Suprapubic skin (tissue), 4 donors: ENCODE data around the gene UHRF2. TPM values are rescaled to one million over a fixed set of nuclear protein-coding genes. Genes with fewer than 3 reads are reported as not detected.

Source experiments
- DNase-seq, 2 donors: peaks; one replicate each; pipeline ENCODE4 v3.0.0-alpha.2; 2019; ENCODE audit warnings: low spot score in 2 of 2
- H3K27ac ChIP-seq: fragments of 200-600 bp; sonication (generic); one replicate; pipeline ENCODE4 v1.5.1; 2019
- H3K27me3 ChIP-seq: fragments of 200-600 bp; sonication (generic); one replicate; pipeline ENCODE4 v1.5.1; 2019
- H3K36me3 ChIP-seq: fragments of 200-600 bp; sonication (generic); one replicate; pipeline ENCODE4 v1.5.1; 2019
- H3K4me1 ChIP-seq: fragments of 200-600 bp; sonication (generic); one replicate; pipeline ENCODE4 v1.5.1; 2019
- H3K4me3 ChIP-seq: fragments of 200-600 bp; sonication (generic); one replicate; pipeline ENCODE4 v1.5.1; 2019; ENCODE audit warnings: mild to moderate bottlenecking
- H3K9me3 ChIP-seq: fragments of 200-600 bp; sonication (generic); one replicate; pipeline ENCODE4 v1.5.1; 2019
- CTCF ChIP-seq, 2 donors: fragments of 200-600 bp in 1 of 2; fragments of 450-650 bp in 1 of 2; sonication (generic) in 1 of 2; IDR thresholded peaks; one replicate each; pipeline ENCODE4 v1.5.1; 2016 to 2019; ENCODE audit warnings: antibody characterized with exemption in 2 of 2, mild to moderate bottlenecking in 1 of 2, moderate library complexity in 1 of 2
- EP300 ChIP-seq: sonication (generic); formaldehyde crosslinking; IDR thresholded peaks from one replicate; pipeline ENCODE4 v1.6.1; 2017; ENCODE audit warnings: antibody characterized with exemption
- POLR2A ChIP-seq, 2 donors: fragments of 450-650 bp; IDR thresholded peaks; one replicate each; pipeline ENCODE4 v1.6.1; 2017; ENCODE audit warnings: antibody characterized with exemption in 2 of 2, mild to moderate bottlenecking in 2 of 2, moderate library complexity in 2 of 2
- POLR2AphosphoS5 ChIP-seq, 3 donors: sonication (generic); formaldehyde crosslinking; IDR thresholded peaks; one replicate each; pipeline ENCODE4 v1.6.1; 2017; ENCODE audit warnings: antibody characterized with exemption in 3 of 3
- WGBS: methylation state at CpG from one replicate; pipeline ENCODE4 v1.1.5; 2018; 5-methylcytosine and 5-hydroxymethylcytosine counted together
- total RNA-seq, 4 donors: library from RNA; depleted of rRNA; stranded (reverse); fragments of >200 nt; gene quantifications; one replicate each; pipeline ENCODE4 v1.1.0, GENCODE V29; 2016

Gene UHRF2
- total RNA-seq, 4 donors from 2014 or later, result 25.5 to 120 (median 70.6) TPM

GRCh38 chr9:6543204-6543603, 130.2 kb downstream of the UHRF2 start:
- no peaks in the 10 kb centered on the region for H3K27me3 ChIP-seq
- H3K4me1 ChIP-seq, result no peaks in the 10 kb centered on the region
- no peak for DNase-seq
- H3K4me3 ChIP-seq, result no peak overlapping the region
- H3K9me3 ChIP-seq, result no peaks in the 10 kb centered on the region
- H3K27ac ChIP-seq, result no peak overlapping the region
- 51% methylated on average over 6 of the region's 6 CpGs for WGBS
- TF ChIP-seq CTCF (IDR thresholded peaks at IDR 0.05), result no peak
- no peak for TF ChIP-seq POLR2AphosphoS5 (IDR thresholded peaks at IDR 0.05)
- no peak for TF ChIP-seq EP300
- TF ChIP-seq POLR2A (IDR thresholded peaks at IDR 0.05), result no peak
- H3K36me3 ChIP-seq, result no peaks in the 10 kb centered on the region

DNA sequence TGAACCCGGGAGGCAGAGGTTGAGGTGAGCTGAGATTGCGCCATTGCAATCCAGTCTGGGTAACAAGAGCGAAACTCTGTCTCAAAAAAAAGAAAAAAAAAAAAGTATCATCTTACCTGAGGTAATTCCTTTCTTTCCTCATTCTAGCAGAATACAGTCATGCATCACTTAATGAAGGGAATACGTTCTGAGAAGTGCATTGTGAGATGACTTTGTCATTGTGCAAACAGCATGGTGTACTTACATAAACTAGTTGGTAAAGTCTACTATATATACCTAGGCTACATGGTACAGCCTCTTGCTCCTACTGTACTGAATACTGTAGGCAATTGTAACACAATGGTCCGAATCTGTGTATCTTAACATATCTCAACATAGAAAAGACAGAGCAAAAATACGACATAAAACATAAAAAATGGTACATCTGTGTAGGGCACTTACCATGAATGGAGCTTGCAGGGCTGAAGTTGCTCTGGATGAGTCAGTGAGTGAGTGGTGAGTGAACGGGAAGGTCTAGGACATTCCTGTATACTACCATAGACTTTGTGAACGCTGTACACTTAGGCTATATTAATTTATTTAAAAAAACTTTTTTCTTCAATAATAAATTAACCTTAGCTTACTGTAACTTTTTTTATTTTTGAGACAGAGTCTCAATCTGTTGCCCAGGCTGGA, 132.2 kb downstream of the UHRF2 start:
- H3K27me3 ChIP-seq, result no peaks in the 10 kb centered on the region
- no peaks in the 10 kb centered on the region for H3K4me1 ChIP-seq
- H3K9me3 ChIP-seq, result no peaks in the 10 kb centered on the region
- no peak for DNase-seq
- no peak for TF ChIP-seq EP300
- no peak for TF ChIP-seq CTCF (IDR thresholded peaks at IDR 0.05)
- no peak for TF ChIP-seq POLR2AphosphoS5 (IDR thresholded peaks at IDR 0.05)
- no peak for TF ChIP-seq POLR2A (IDR thresholded peaks at IDR 0.05)
- H3K4me3 ChIP-seq, result no peak overlapping the region
- H3K36me3 ChIP-seq, result no peaks in the 10 kb centered on the region
- no peak overlapping the region for H3K27ac ChIP-seq
- 90% methylated on average over 8 of the region's 8 CpGs for WGBS

DNA sequence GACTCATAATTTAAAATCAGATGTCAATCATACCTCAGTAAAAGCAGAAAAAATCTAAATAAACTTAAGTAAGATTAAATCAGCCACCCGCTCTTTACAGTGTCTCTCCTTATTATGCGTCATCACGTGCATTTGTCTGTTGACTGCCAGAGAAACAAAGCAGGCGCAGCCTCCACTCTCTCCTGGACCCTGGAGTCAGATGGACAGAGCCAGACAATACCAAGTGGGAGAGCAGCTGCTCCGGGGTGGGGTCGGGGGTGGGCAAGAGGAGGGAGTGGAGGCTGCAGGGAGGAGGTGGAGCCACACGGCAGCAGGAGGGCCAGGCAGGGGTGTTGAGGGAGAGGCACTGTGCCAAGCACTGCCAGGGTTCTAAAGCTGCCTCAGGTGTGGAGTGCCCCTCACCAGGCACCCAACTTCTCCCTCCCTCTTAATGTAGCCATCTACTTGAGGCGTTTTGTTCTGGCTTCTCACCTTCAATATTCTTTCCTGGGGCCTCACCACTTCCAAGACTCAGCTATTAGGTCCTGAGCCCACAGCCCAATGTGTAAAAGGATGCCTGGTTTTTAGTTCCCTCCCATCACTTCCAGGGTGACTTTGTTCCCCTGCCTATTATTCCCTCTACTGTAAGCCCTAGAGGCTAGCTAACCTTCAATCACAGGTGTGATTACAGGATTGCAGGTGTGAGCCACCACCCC, 136.3 kb downstream of the UHRF2 start:
- Histone ChIP-seq H3K9me3 (no peaks in the 10 kb centered on the region), H3K27ac (no peak overlapping the region), H3K27me3 (no peaks in the 10 kb centered on the region), H3K4me1 (no peaks in the 10 kb centered on the region), H3K4me3 (no peak overlapping the region), H3K36me3 (no peaks in the 10 kb centered on the region)
- TF ChIP-seq EP300 (no peak), POLR2AphosphoS5 (IDR thresholded peaks at IDR 0.05) (no peak), CTCF (IDR thresholded peaks at IDR 0.05) (no peak), POLR2A (IDR thresholded peaks at IDR 0.05) (no peak)
- WGBS, result 54% methylated on average over 8 of the region's 8 CpGs
- DNase-seq, result no peak

DNA sequence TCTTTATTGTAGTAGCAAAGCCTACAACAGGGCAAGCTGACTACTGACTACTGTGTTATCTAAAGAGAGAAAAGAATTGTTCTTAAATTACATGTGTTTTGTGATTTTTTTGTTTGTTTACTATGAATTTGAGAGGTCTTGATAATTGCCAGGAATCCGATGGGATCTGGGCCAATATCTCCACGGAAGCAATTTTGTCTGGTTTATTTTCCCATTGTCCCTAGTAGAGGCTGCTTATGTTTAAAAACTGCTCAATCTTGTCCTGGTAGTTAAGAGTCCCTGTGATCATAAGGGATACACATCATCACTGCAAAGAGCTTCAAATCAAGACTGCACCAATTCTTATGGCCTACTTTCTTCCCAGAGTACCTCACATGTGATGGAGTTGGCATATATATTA, 138.1 kb downstream of the UHRF2 start:
- WGBS, result 72% methylated on average over 2 of the region's 2 CpGs
- Histone ChIP-seq H3K27me3 (no peaks in the 10 kb centered on the region), H3K27ac (no peak overlapping the region), H3K4me3 (no peak overlapping the region), H3K36me3 (no peaks in the 10 kb centered on the region), H3K4me1 (no peaks in the 10 kb centered on the region), H3K9me3 (no peaks in the 10 kb centered on the region)
- no peak for DNase-seq
- TF ChIP-seq POLR2A (IDR thresholded peaks at IDR 0.05) (no peak), POLR2AphosphoS5 (IDR thresholded peaks at IDR 0.05) (no peak), CTCF (IDR thresholded peaks at IDR 0.05) (no peak), EP300 (no peak)

GRCh38 chr9:6552033-6552432, 139.0 kb downstream of the UHRF2 start:
- no peak for DNase-seq
- no peaks in the 10 kb centered on the region for H3K36me3 ChIP-seq
- no peaks in the 10 kb centered on the region for H3K9me3 ChIP-seq
- H3K4me1 ChIP-seq, result no peaks in the 10 kb centered on the region
- 90% methylated on average over 3 of the region's 3 CpGs for WGBS
- no peak for TF ChIP-seq CTCF (IDR thresholded peaks at IDR 0.05)
- TF ChIP-seq POLR2AphosphoS5 (IDR thresholded peaks at IDR 0.05), result no peak
- no peak for TF ChIP-seq POLR2A (IDR thresholded peaks at IDR 0.05)
- no peak for TF ChIP-seq EP300
- H3K4me3 ChIP-seq, result no peak overlapping the region
- no peaks in the 10 kb centered on the region for H3K27me3 ChIP-seq
- no peak overlapping the region for H3K27ac ChIP-seq
